DMS114 treated with DMSO at 0.1 percent for 48 hours (cell line): Measurements from ENCODE around the gene DOCK11.
"Not testable (repeated sequence)": the region's sequence is repeated elsewhere in the genome, so short reads cannot be mapped to it uniquely, and the experiment has no call there.

Experiments used
- DNase-seq: peaks from one replicate; lab custom pipeline; 2025; ENCODE audit not compliant: unreplicated experiment; lab: John Stamatoyannopoulos, UW

The DOCK11 gene

DNA sequence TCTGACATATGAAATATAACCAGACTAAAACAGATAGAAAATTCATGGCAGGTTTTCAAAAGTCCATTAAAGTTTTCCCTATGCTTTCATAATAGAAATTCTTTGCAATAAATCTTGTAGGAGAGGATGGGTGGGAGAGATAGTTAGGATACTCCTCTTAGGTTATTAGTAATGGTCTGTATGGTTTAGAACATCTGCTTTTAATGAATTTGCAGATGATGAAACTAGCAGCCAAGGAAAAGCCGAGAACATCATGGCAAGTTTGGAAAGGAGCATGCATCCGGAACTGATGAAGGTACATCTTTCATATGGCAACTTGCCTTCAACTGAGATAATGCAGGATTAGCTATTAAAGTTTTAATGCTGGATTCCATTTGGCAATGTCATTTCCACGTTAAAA lies 70.7 kb downstream of the DOCK11 start:
- no peak for DNase-seq

DNA sequence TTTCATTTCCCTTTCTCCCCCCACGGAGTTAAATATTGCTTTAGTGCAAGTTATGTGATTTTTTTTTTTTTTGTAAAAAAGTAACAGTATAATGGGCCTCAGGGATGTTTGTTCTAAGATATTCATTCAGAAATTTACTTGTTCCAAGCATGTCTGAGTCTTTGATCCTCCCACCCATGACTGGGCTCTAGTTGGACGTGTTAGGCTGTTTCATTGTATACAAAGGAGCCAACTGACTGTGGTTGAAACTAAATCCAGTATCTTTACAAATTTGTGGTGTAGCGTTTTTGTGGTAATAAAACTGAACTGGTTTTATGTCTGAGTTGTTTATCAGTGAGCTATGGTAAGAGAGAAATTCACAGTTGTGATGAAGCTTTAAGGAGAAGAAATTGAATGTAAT lies 74.1 kb downstream of the DOCK11 start:
- DNase-seq: no peak

DNA sequence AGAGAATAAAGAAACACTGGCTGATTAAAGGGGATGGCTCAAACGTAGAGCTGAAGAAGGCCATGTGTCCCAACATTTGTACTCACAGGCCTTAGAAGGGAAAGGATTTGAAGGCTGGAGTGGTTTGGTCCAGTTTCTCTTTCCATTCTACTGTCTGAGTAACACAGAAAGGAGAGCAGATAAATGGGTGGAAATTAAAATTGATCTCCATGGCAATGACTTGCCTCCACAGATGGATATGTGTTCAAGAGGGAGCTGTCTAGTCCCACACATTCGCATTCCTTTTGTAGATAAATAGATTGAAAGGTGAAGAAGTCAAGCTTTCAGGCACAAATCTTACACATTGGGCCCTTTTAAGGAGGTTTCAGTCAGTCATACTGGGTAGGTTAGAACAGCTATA lies 74.6 kb downstream of the DOCK11 start:
- DNase-seq: no peak

DNA sequence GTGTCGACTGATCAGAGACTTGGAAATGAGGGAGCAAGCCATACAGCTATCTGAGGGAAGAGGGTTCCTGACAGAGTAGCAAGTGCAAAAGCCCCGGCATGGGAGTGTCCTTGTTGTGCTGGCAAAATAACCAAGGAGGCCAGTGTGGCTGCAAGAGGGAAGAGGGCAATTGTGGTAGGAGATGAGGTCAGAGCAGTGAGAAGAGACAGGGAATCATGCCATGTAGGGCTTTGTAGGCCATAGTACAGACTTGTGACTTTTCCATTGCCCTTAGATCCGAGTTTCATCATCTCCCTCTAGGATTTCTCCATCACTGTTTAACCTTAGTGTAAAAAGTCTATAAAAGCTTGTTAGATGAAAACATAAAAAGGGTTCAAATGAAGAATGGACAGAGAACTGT lies 76.2 kb downstream of the DOCK11 start:
- DNase-seq: no peak

DNA sequence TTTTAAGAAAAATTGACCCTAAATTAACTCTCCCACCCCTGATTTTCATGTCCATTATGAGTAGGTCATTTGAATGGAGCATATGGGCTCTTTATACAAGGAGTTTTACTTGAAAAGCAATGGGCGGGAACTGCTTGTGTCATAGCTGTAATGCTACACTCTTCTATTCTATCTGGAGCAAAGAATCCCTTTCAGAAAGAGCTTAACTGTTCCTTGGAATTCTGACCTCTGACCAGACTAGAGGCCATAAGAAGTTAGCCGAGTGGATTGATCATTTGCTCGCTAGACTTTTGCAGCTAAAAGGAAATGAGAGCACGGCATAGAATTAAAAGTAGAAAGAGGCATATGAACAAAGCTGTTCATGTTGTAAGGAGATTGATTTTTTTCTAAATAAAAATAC lies 79.1 kb downstream of the DOCK11 start:
- DNase-seq: no peak

DNA sequence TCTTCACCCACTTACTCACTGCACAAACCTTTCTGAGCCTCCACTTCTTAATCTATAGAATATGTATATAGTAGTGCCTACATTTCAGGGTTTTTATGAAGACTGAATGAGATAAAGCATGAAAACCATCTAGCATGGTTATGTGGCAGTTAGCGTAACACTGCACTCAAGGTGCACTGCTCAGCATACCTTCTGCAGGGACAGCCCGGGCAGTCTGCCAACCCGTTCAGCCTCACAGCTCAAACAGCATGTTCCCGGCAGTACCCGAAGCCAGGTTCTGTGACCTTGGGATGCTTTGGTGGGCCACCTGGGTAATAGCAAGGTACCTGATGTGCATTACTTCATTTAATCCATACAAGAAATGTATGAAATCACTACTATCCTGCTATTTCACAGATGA lies 81.4 kb downstream of the DOCK11 start:
- no peak for DNase-seq

DNA sequence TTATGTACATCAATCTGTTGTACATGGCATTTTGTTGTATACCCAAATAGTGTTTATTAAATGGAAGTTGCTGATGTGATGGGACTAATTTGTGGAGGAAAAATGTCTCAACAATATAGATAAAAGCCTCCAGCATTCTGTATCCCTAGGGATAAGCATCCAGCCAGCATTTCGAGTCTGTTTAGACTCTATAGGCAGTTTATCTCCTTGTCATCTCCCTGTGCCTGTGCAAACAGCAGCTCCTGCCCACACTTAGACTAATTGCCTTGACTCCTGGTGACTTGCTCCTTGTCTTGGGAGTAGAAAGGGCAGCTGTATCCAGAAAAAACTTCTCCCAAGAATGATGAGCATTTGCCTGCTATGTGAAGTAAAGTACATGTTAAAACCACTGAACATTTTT lies 83.8 kb downstream of the DOCK11 start:
- no peak for DNase-seq

DNA sequence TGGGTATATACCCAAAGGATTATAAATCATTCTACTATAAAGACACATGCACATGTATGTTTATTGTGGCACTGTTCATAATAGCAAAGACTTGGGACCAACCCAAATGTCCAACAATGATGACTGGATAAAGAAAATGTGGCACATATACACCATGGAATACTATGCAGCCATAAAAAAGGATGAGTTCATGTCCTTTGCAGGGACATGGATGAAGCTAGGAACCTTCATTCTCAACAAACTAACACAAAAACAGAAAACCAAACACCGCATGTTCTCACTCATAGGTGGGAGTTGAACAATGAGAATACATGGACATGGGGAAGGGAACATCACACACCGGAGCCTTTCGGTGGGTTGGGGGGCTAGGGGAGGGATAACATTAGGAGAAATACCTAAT lies 87.3 kb downstream of the DOCK11 start:
- not testable (repeated sequence) for DNase-seq

DNA sequence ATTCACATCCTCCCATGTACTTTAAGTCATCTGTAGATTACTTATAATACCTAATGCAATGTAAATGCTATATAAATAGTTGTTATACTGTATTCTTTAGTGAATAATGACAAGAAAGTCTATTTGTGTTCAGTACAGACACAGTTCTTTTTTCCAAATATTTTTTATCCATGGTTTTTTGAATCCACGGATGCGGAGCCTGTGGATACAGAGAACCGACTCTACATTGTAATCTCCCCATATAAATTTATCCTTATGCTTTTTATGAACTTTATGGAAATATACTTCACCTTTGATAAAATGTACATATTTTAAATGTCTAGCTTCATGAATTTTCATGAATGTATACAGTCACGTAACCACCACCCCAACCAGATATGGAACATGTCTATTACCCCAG lies 88.2 kb downstream of the DOCK11 start:
- DNase-seq: no peak

DNA sequence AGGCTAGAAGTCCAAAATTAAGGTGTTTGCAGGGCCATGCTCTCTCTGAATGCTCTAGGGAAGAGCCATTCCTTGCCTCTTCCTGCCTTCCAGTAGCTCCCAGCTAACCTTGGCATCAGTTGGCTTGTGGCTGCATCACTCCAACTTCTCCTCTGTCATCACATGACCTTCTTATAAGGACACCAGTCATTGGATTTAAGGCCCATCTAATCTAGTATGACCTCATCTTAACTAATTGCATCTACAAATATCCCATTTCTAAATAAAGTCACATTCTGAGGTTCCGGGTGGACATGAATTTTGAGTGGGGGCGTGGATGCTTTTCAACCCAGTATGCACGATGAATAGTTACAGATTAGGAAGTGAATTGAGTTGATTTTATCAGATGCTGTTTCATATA lies 89.7 kb downstream of the DOCK11 start:
- DNase-seq: no peak

DNA sequence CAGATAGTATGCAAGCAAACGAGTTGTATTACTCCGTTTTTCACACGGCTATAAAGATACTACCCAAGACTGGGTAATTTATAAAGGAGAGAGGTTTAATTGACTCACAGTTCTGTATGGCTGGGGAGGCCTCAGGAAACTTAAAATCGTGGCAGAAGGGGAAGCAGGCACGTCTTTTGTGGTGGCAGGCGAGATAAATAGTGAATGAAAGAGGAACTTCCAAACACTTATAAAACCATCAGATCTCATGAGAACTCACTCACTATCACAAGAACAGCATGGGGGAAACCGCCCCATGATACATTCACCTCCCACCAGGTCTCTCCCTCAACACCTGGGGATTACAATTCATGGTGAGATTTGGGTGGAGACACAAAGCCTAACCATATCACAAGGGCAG lies 90.6 kb downstream of the DOCK11 start:
- not testable (repeated sequence) for DNase-seq

DNA sequence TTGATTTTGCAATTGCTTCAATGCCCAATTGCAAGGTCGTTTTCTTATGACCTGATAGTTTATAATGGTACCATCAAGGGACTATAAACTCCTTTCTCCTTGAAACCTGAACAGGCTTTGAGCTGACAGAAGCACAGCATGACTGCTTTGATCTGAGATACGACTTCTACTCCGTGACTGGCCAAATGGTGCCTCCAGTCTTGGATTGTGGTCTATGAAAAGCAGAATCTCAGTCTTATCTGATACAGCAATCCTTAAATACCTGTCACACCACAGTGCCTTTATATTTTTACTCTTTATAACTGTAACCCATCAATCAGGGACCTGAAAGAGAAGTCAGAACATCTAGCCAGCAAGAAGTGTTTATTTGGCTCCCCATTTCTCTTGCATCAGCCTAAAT lies 93.1 kb downstream of the DOCK11 start:
- DNase-seq: no peak

DNA sequence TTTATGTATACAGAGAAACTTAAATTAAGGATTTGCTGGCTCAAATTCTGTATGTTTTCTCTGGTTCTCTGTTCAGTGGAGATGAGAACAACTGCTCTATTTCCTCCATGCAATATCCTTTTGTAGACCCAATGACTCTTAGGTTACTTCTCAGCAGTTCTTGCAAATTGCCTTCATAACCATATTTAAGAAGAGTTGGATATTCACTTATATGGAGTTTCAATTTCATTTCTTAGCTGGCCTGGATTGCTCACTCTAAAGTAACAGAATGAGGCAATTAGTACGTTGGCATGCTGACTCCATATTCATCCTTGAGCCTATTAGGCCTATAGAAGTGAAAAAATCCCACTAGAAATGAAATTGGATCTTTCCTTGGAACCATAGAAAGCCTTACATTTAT lies 93.6 kb downstream of the DOCK11 start:
- DNase-seq: no peak

DNA sequence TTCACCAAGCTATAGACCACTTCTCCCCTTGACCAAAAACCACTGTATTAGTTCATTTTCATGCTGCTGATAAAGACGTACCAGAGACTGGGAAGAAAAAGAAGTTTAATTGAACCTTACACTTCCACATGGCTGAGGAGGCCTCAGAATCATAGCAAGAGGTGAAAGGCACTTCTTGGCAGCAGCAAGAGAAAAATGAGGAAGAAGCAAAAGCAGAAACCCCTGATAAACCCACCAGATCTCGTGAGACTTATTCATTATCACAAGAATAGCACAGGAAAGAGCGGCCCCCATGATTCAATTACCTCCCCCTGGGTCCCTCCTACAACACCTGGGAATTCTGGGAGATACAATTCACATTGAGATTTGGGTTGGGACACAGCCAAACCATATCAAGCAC lies 97.8 kb downstream of the DOCK11 start:
- no peak for DNase-seq

DNA sequence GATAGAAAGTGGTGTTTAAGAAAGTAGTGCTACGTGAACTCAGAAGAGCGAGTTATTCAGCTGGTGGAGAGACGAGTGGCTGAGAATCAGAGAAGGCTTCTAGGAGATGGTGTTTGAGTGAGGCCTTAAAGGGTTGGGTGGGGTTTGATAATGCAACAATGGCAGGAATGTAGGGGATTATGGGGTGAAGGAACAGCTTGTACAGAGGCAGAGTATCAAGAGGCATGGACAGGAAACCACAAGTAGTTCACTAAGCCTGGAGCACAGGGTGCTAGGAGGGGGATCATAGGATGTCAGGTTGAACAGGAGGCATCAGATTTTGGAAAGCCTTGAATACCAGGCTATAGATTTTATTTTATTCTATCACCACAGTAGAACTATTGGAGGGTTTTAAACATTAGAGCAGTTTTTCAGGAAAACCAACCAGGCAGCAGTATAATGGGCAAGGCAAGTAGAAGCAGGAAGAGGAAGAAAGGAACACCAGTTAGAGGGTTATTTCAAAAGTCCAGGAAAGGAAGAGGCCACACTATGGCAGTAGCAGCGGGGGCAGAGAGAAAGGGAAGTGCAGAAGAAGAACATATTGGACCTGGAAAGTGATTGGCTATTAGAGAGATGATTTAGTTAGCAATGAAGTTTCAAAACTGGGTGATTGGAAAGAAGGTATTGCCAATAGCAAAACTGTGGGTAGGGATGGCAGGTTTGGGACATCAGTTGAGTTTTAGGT lies 99.2 kb downstream of the DOCK11 start:
- no peak for DNase-seq

DNA sequence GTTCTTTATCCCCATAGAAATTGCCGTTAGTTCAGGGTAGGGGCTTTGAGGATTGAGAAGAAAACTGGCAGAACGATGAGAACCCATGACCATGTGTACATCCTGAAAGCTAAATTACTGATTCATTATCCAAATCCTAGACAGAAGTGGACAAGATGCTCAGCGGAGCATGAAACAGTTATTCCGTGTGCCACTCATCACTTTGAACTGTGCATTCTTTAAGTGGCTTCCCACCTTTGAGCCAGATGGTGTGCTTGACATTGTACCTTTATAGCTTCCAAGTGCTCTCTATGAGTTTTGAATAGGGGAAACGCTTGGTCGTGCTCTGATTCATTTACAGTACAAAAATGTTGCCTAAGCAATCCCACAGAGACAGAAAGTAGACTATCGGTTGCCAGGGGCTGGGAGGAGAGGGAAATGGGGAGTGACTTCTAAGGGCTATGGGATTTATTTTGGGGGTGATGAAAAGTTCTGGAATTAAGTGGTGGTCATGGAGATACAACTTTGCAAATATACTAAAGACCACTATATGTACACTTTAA lies 100.0 kb downstream of the DOCK11 start:
- DNase-seq: no peak

DNA sequence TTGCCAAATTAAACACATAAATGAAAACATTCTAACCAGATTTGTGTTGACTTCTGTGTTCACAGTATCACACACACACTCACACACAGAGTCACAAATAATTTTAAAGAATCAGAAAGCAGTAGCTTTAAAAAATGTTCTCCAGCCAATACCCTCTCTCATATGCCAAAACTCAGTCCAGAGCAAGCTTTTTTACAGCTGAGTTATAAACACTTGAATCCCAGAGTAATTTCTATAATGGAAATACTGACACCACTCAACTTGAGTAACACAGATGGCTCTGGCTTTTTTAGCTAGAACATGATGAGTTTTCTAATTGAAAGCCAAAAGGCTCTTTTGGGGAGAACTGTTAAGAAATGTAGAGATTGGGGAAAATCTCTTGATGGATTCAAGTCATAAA lies 100.8 kb downstream of the DOCK11 start:
- no peak for DNase-seq

DNA sequence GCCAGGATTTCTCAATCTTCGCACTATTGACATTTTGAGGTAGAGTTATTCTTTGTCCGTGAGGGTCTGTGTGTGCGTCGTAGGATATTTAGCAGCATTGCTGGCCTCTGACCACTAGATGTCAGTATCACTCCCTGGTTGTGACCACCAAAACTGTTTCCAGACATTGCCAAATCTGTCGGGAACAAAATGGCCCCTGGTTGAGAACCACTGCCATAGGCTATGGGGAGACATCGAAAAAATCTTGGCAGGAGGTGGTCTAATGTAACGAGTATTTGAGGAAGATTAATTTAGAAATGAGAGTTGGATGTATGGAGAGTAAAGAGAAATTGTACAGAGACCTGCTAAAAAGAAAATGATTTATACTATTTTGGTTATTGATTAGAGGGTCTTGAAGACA lies 108.4 kb downstream of the DOCK11 start:
- DNase-seq: peak; percentile 23

DNA sequence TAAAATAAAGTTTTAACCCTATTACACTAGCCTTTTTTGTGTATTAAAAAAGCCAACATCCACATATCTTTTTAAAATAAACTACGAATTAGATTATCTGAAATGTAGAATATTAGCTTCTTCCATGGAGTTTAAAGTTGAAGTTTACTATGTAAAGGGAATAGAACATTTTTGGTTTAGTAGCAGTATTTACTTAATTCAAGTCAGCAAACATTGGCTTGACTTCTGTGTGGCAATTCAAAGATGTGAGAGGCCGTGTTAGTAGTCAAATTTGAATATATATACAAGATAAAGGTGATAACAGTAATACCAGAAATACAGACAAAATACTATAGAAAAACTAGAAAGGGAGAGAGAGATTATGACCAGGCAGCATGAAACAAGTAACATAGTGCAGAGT lies 116.7 kb downstream of the DOCK11 start:
- DNase-seq: no peak

DNA sequence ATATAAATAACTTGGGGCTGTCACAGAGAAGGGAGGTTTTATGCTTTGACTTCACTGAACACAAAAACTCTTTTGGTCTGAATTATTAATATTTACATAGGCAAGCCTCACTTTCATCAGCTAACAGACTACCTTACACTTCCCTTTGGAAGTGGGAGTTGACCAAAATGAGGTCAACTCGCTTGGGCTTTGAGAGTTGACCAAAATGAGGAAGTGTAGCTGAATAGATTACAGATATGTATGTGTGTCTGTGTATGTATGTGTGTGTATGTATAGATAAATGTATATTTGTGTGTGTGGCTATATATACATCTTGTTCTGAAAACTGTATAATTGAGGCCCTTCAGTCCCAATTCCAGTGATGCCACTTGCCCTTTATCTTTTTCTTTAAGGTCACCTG lies 118.5 kb downstream of the DOCK11 start:
- DNase-seq: no peak

DNA sequence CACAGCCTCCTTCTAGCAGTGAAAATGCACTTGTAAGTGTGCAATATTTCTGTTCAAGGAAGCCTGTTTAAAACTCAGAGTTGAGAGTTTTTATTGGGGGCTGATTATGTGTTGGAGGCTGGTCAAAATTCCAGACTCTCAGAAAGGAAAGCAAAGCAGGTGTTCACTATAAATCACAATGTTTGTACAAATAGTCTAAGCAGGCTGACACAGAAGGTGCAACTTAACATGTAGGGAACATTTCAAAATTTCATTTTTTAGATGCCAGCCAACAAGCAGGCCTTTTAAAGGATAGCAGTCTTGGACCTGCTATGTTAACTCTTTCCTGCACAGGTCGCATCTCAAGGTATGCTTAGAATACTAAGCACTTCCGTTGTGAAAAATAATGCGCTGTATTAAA lies 119.5 kb downstream of the DOCK11 start:
- DNase-seq: no peak

DNA sequence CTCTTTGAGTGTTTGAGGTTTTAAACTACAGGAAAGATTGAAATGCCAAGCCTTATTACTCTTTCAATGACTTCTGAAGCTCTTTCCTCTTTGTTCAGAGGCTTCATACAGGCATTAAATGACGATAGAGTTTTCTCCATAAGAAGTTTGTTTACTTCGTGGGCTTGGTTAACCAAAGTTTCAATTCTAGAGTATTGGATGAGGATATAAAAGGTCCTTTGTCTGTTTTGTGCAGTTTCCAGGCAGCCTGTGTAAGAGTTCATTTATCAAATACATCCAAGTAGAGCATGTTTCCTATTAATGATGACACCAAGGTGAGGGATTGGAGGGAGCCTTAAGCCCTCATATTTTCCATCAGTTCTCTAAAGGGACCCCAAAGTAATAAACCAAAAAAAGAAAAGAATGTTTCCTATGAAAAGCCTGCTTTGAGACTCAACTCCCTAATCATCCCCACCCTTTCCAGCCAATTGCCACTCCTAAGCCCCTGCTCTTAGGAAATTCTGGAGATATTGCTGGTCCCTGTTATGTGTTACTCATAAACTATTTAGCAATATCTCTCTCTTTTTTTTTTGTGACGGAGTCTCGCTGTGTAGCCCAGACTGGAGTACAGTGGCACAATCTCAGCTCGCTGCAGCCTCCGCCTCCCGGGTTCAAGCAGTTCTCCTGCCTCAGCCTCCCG lies 125.6 kb downstream of the DOCK11 start:
- DNase-seq: no peak

DNA sequence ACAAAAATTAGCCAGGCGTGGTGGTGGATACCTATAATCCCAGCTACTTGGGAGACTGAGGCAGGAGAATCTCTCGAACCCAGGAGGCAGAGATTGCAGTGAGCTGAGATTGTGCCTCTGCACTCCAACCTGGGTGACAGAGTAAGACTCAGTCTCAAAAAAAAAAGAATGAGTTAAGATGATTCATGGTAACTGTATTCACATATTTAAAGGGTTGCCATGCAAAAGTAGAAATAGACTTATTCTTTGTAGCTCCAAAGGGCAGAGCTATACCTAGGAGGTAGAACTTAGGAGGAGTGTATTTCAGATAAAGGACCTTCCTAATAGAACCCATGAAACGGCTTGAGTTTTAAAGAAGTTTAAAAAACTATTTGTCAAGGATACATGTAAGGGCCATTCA lies 127.4 kb downstream of the DOCK11 start:
- DNase-seq: no peak
